IPS DF 6.9 (cell line): ENCODE measurements around the gene TBCA.

Experiments
- DNase-seq: peaks from one replicate; pipeline ENCODE4 v3.0.0-alpha.2; 2013; ENCODE audit warnings: low read depth, low spot score
- H3K27ac ChIP-seq: one replicate; pipeline ENCODE4 v1.5.1; 2013; ENCODE audit warnings: low read length, control low read depth
- H3K27me3 ChIP-seq: 2 replicates; pipeline ENCODE4 v1.6.1; 2013; ENCODE audit warnings: mild to moderate bottlenecking, low read length; ENCODE audit not compliant: control insufficient read depth, insufficient read depth
- H3K36me3 ChIP-seq: 2 replicates; pipeline ENCODE4 v1.6.1; 2013; ENCODE audit warnings: low read length; ENCODE audit not compliant: control insufficient read depth, insufficient read depth
- H3K4me1 ChIP-seq: 2 replicates; pipeline ENCODE4 v1.6.1; 2013; ENCODE audit warnings: low read length; ENCODE audit not compliant: control insufficient read depth, insufficient read depth
- H3K4me3 ChIP-seq: 2 replicates; pipeline ENCODE4 v1.5.1; 2013; ENCODE audit warnings: mild to moderate bottlenecking, low read length
- H3K9me3 ChIP-seq: 2 replicates; pipeline ENCODE4 v1.6.1; 2013; ENCODE audit warnings: low read length, inconsistent platforms; ENCODE audit not compliant: control insufficient read depth, insufficient read depth
- WGBS: extraction: QIAGEN DNeasy Blood & Tissue Kit; methylation state at CpG from one replicate; pipeline ENCODE4 v1.1.7; 2013; ENCODE audit warnings: mixed read lengths, missing lambda C conversion rate; ENCODE audit not compliant: insufficient read length, insufficient coverage; 5-methylcytosine and 5-hydroxymethylcytosine counted together

TBCA gene

GRCh38 chr5:77748160-77748559 is 28.0 kb downstream of the TBCA start:
- H3K4me3 ChIP-seq, result no peak overlapping the region
- H3K36me3 ChIP-seq, result no peaks in the 10 kb centered on the region
- no peaks in the 10 kb centered on the region for H3K9me3 ChIP-seq
- no peak for DNase-seq
- no peak overlapping the region for H3K27ac ChIP-seq
- no peaks in the 10 kb centered on the region for H3K27me3 ChIP-seq
- no CpG with 5 or more reads among the region's 2 CpGs for WGBS
- 0 out of 2 replicates have a peak, but pooled peaks cover 2% of the 10 kb centered on the region for H3K4me1 ChIP-seq

DNA sequence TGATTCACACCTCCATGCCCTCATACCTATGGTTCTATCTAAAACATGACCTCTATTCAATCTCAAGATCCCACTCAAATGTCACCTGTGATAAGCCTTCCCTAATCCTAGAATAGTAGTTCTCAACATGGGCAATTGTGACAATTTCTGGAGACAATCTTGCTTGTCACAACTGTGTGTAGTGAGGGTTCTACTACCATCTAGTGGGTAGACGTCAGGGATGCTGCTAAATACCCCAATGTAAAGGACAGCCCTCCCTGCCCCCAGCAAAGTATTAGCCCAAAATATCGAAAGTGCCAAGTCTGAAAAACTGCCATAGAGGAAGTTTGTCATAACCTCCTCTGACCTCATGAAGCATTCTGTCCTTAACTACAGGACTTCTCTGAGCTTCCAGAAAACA is 32.0 kb downstream of the TBCA start:
- no CpG with 5 or more reads among the region's 2 CpGs for WGBS
- no peaks in the 10 kb centered on the region for H3K9me3 ChIP-seq
- no peaks in the 10 kb centered on the region for H3K36me3 ChIP-seq
- H3K27me3 ChIP-seq, result no peaks in the 10 kb centered on the region
- no peak overlapping the region for H3K27ac ChIP-seq
- no peak for DNase-seq
- H3K4me3 ChIP-seq, result no peak overlapping the region
- H3K4me1 ChIP-seq, result no peaks in the 10 kb centered on the region

DNA sequence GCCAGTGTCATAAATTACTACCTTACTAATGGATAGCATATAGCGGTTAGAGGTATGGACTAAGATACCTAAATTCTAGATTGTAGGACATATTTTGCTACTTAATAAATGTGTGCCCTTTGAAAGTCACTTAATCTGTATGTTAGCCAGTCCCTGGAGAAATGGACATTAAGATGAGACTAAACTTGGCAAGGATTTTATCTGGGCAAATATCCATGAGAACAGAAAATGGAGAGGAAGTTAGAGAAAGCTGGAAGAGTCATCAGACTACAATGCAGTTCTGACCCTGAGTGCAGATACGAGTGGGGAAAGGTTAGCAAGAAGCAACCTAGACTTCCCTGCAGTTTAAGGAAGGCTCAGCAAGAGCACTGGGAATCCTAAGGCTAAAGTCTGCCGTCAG is 33.0 kb downstream of the TBCA start:
- H3K4me3 ChIP-seq, result no peak overlapping the region
- no CpG with 5 or more reads among the region's 3 CpGs for WGBS
- no peak overlapping the region for H3K27ac ChIP-seq
- H3K4me1 ChIP-seq, result no peaks in the 10 kb centered on the region
- H3K9me3 ChIP-seq, result no peaks in the 10 kb centered on the region
- H3K27me3 ChIP-seq, result no peaks in the 10 kb centered on the region
- no peaks in the 10 kb centered on the region for H3K36me3 ChIP-seq
- no peak for DNase-seq

DNA sequence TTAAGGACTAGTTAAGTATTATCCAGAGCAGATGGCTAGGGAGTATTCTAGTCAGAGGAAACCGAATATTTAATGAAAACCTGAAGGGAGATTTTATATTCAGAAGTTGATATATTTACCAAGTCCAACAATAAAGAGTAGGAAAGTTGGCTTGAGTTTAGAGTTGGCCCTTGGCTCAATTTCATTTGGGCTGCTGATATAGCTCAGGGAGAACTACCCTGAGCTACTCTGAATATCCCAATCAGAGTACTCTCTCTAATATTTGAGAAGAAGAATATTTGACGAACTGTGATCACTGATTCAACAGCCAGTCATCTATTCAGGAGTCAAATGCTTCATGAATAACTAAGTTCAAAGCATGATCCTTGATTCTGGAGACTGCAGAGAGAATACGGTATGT is 34.5 kb downstream of the TBCA start:
- Histone ChIP-seq H3K9me3 (no peaks in the 10 kb centered on the region), H3K4me1 (no peaks in the 10 kb centered on the region), H3K36me3 (no peaks in the 10 kb centered on the region), H3K27ac (no peak overlapping the region), H3K4me3 (no peak overlapping the region), H3K27me3 (no peaks in the 10 kb centered on the region)
- no CpG with 5 or more reads among the region's 3 CpGs for WGBS
- DNase-seq, result no peak

GRCh38 chr5:77734885-77735284 is 41.3 kb downstream of the TBCA start:
- H3K4me3 ChIP-seq, result no peak overlapping the region
- no peaks in the 10 kb centered on the region for H3K9me3 ChIP-seq
- H3K36me3 ChIP-seq, result no peaks in the 10 kb centered on the region
- no peaks in the 10 kb centered on the region for H3K27me3 ChIP-seq
- no peaks in the 10 kb centered on the region for H3K4me1 ChIP-seq
- DNase-seq, result no peak
- WGBS, result no CpG with 5 or more reads among the region's 2 CpGs
- H3K27ac ChIP-seq, result no peak overlapping the region

DNA sequence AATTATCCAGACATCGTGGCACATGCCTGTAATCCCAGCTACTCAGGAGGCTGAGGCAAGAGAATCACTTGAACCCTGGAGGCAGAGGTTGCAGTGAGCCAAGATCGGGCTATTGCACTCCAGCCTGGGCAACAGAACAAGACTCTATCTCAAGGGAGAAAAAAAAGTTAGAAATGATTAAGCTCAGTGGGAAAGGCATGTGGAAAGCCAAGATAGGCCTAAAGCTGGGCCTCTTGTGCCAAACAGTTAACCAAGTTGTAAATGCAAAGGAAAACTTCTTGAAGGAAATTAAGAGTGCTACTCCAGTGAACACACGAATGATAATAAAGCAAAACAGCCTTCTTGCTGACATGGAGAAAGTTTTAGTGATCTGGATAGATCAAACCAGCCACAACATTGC is 43.0 kb downstream of the TBCA start:
- no peak for DNase-seq
- Histone ChIP-seq H3K36me3 (no peaks in the 10 kb centered on the region), H3K27ac (no peak overlapping the region), H3K9me3 (no peaks in the 10 kb centered on the region), H3K4me3 (no peak overlapping the region), H3K4me1 (no peaks in the 10 kb centered on the region), H3K27me3 (no peaks in the 10 kb centered on the region)
- no CpG with 5 or more reads among the region's 3 CpGs for WGBS

DNA sequence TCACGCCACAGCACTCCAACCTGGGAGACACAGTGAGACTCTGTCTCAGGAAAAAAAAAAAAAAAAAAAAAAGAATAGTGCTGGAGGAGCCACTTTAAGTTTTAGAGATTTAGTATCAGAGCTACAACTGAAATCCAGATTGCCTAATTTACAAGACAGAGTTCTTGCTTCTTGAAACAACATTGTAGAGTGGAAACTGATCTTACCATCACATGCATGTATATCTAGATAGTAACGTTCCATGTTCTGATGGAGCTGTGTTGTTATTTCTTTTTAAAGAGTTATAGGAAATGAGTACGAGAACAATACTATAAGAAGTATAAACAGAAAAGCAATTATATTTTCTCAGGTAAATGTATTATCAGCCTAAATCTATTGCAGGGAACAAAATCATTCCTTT is 48.9 kb downstream of the TBCA start:
- WGBS, result no CpG with 5 or more reads among the region's 3 CpGs
- Histone ChIP-seq H3K9me3 (no peaks in the 10 kb centered on the region), H3K4me3 (no peak overlapping the region), H3K27me3 (no peaks in the 10 kb centered on the region), H3K4me1 (no peaks in the 10 kb centered on the region), H3K36me3 (no peaks in the 10 kb centered on the region), H3K27ac (no peak overlapping the region)
- DNase-seq, result no peak

GRCh38 chr5:77725616-77726015 is 50.5 kb downstream of the TBCA start:
- Histone ChIP-seq H3K4me3 (no peak overlapping the region), H3K4me1 (no peaks in the 10 kb centered on the region), H3K27ac (no peak overlapping the region), H3K36me3 (no peaks in the 10 kb centered on the region), H3K27me3 (no peaks in the 10 kb centered on the region), H3K9me3 (no peaks in the 10 kb centered on the region)
- WGBS, result no CpG with 5 or more reads among the region's 7 CpGs
- no peak for DNase-seq

DNA sequence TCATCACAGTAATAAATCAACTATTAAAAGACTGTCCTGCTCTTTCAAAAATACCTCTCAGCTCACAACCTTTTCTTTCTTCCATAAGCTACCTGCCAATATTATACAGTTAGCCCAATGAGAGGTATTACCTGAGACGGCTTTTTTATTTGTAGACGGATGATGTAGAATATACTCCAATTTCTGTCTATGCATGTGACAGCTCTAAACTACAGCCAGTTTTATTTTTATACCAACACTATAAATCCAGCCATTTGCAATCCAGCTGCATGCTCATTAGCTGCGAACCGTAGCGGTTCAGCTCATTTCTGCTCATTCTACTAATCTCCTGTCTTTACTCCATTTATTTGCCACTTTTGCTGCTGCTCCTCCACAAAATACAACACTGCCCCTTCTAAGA is 51.2 kb downstream of the TBCA start:
- no peak for DNase-seq
- no peaks in the 10 kb centered on the region for H3K4me1 ChIP-seq
- H3K36me3 ChIP-seq, result no peaks in the 10 kb centered on the region
- H3K9me3 ChIP-seq, result no peaks in the 10 kb centered on the region
- no peak overlapping the region for H3K27ac ChIP-seq
- H3K4me3 ChIP-seq, result no peak overlapping the region
- H3K27me3 ChIP-seq, result no peaks in the 10 kb centered on the region
- WGBS, result no CpG with 5 or more reads among the region's 5 CpGs

DNA sequence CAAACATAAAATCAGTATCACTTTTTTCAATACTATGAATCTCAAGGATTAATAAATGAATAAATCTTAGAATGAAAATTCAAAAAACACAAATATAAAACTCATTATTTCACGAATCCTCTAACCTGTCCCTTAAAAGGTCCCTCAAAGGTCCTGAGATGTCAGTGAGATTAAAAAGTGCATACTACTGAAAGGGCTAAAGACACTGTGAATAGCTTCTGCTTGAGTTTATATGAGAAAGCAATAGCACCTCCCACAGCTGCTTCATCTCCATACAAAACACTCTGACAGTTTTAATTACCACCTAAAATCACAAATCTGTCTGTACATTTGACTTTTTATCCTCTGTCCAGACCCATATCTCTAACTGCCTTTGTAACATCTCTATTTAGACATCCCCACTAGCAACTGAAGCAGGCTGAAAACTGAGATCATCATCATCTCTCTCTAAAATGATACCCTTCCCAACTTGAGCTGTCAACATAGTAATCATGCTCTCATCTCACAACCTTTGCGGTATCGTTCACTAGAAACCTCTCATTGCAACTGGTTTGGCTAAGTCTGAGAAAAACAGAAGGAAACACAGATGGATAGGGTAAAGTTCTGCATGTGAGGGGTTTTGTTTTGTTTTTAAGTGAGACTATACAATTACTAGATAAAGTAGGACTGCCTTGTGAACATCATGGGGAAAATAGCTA is 56.3 kb downstream of the TBCA start:
- H3K9me3 ChIP-seq, result no peaks in the 10 kb centered on the region
- no peak for DNase-seq
- WGBS, result no CpG with 5 or more reads among the region's 3 CpGs
- no peak overlapping the region for H3K4me3 ChIP-seq
- H3K36me3 ChIP-seq, result no peaks in the 10 kb centered on the region
- no peaks in the 10 kb centered on the region for H3K27me3 ChIP-seq
- H3K4me1 ChIP-seq, result no peaks in the 10 kb centered on the region
- no peak overlapping the region for H3K27ac ChIP-seq

GRCh38 chr5:77718934-77719610 is 57.1 kb downstream of the TBCA start:
- Histone ChIP-seq H3K27me3 (no peaks in the 10 kb centered on the region), H3K4me1 (no peaks in the 10 kb centered on the region), H3K36me3 (no peaks in the 10 kb centered on the region), H3K27ac (no peak overlapping the region), H3K9me3 (no peaks in the 10 kb centered on the region), H3K4me3 (no peak overlapping the region)
- DNase-seq, result no peak
- no CpG with 5 or more reads among the region's 6 CpGs for WGBS
